Gastroesophageal sphincter (tissue), 4 donors: ENCODE measurements around the gene COL11A2. TPM values are rescaled to one million over a fixed set of nuclear protein-coding genes. Genes with fewer than 3 reads are reported as not detected.
A peak's percentile ranks its signal among the peaks of the same experiment; 100 is the strongest.

ENCODE experiments used
- ATAC-seq: fragments of 150-250 bp; one replicate; pipeline ENCODE4 v1.9.1; 2016; ENCODE audit warnings: mild to moderate bottlenecking, moderate library complexity
- H3K27ac ChIP-seq, 4 donors: fragments of 200-600 bp; sonication (generic) in 3 of 4; 1 replicate in 3 of 4; 2 replicates in 1 of 4; pipeline ENCODE4 v1.5.1; 2016 to 2019
- H3K27me3 ChIP-seq: fragments of 200-600 bp; sonication (generic); one replicate; pipeline ENCODE4 v1.5.1; 2019
- H3K36me3 ChIP-seq, 2 donors: fragments of 200-600 bp; sonication (generic); one replicate each; pipeline ENCODE4 v1.5.1; 2019; ENCODE audit warnings: control low read depth in 1 of 2
- H3K4me1 ChIP-seq, 3 donors: fragments of 200-600 bp; sonication (generic); 1 replicate in 2 of 3; 2 replicates in 1 of 3; pipeline ENCODE4 v1.5.1; 2016 to 2019; ENCODE audit warnings: control low read depth in 2 of 3
- H3K4me3 ChIP-seq, 2 donors: fragments of 200-600 bp; sonication (generic); one replicate each; pipeline ENCODE4 v1.5.1; 2019; ENCODE audit warnings: mild to moderate bottlenecking in 1 of 2, moderate library complexity in 1 of 2
- H3K9me3 ChIP-seq, 3 donors: fragments of 200-600 bp; sonication (generic); one replicate each; pipeline ENCODE4 v1.5.1; 2017 to 2019; ENCODE audit warnings: control low read depth in 2 of 3
- EP300 ChIP-seq: sonication (generic); formaldehyde crosslinking; IDR thresholded peaks from one replicate; pipeline ENCODE4 v1.6.1; 2017; ENCODE audit warnings: antibody characterized with exemption, mild to moderate bottlenecking
- POLR2A ChIP-seq, 2 donors: fragments of 450-650 bp; IDR thresholded peaks; one replicate each; pipeline ENCODE4 v1.6.1; 2017; ENCODE audit warnings: antibody characterized with exemption in 2 of 2, mild to moderate bottlenecking in 2 of 2, moderate library complexity in 1 of 2
- POLR2AphosphoS5 ChIP-seq: sonication (generic); formaldehyde crosslinking; IDR thresholded peaks from one replicate; pipeline ENCODE4 v1.6.1; 2017; ENCODE audit warnings: antibody characterized with exemption
- WGBS, 2 donors: methylation state at CpG; one replicate each; pipeline ENCODE4 v1.1.5; 2018; ENCODE audit warnings: low coverage in 1 of 2; 5-methylcytosine and 5-hydroxymethylcytosine counted together
- total RNA-seq, 4 donors: library from RNA; depleted of rRNA; stranded (reverse); fragments of >200 nt; gene quantifications; one replicate each; pipeline ENCODE4 v1.1.0, GENCODE V29; 2016
- TF ChIP-seq, protein P1 (sequence below), 4 experiments: fragments of 200-600 bp in 2 of 4; fragments of 450-650 bp in 2 of 4; sonication (generic) in 1 of 4; IDR thresholded peaks; one replicate each; pipeline ENCODE4 v1.5.1; 2017 to 2019; ENCODE audit warnings: antibody characterized with exemption in 4 of 4, mild to moderate bottlenecking in 2 of 4, moderate library complexity in 2 of 4

COL11A2 gene
- total RNA-seq, 4 donors from 2014 or later: 0.35 to 1.4 (median 0.45) TPM

DNA sequence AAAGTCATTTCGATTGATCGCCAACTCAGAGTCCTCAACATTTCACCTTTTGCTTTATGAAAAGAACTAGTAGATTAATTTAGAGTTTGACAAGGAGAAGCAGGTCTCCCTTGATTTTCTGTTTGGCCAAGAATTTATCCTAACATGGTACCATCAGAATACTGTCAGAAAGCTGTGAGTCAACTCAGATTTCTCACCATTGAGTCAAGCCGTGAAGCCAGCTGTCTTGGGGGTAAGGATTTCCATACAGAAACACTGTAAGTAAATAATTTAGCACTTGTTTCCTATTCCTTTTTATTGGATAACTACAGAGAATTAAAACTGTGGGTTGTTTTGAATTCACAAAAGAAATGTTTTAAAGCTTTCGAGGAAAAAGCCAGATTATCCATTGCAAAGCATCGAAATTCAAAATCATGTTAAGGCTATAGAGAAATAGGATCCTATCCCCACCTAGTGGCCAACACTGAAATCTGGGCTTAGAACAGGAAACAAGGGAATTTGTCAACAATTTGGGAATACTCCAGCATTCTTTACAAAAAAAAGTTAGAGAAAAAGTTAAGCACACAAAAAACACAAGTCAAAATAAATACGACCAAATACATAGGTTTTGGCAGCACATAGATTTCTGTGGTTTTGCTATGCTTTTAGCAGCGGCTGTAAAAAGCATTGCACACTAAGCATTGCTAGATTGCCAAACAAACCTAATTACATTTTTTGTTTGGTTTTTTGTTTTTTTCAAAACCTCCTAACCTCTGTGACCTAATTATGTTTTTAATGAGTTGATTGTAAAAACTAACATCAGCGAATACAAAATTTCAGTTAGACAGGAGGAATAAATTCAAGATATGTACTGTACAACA is 44.2 kb downstream of the COL11A2 start:
- peaks cover 59% of the 10 kb centered on the region for H3K27me3 ChIP-seq
- no peaks in the 10 kb centered on the region for H3K4me1 ChIP-seq
- no peak for TF ChIP-seq POLR2AphosphoS5
- TF ChIP-seq, protein P1, sequence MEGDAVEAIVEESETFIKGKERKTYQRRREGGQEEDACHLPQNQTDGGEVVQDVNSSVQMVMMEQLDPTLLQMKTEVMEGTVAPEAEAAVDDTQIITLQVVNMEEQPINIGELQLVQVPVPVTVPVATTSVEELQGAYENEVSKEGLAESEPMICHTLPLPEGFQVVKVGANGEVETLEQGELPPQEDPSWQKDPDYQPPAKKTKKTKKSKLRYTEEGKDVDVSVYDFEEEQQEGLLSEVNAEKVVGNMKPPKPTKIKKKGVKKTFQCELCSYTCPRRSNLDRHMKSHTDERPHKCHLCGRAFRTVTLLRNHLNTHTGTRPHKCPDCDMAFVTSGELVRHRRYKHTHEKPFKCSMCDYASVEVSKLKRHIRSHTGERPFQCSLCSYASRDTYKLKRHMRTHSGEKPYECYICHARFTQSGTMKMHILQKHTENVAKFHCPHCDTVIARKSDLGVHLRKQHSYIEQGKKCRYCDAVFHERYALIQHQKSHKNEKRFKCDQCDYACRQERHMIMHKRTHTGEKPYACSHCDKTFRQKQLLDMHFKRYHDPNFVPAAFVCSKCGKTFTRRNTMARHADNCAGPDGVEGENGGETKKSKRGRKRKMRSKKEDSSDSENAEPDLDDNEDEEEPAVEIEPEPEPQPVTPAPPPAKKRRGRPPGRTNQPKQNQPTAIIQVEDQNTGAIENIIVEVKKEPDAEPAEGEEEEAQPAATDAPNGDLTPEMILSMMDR (IDR thresholded peaks at IDR 0.05): peak; percentile 72 to 83 (median 76)
- WGBS, 2 donors: 37 to 51% methylated on average over 8 of the region's 8 CpGs
- no peaks in the 10 kb centered on the region for H3K36me3 ChIP-seq
- no peak overlapping the region for H3K27ac ChIP-seq
- ATAC-seq: no peak
- H3K4me3 ChIP-seq: no peak overlapping the region
- peaks cover 0 to 16% (median 0%) of the 10 kb centered on the region in 3 donors for H3K9me3 ChIP-seq

DNA sequence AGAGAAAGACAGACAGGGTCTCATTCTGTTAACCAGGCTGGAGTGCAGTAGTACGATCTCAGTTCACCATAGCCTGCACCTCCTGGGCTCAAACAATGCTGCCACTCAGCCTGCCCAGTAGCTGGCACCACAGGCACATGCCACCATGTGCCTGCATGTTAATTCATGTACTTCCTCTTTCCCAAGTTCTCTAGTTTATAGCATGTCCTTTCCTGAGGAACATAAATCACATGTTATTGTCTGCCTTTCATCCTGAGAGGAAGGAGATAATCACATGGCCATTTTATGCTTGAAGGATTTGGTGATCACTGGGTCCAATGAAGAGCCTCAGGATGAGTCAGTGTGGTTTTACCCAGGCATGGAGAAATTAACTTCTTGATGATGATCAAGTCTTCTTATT is 47.9 kb downstream of the COL11A2 start:
- no peaks in the 10 kb centered on the region for H3K4me1 ChIP-seq
- H3K27ac ChIP-seq: no peak overlapping the region
- TF ChIP-seq EP300: no peak
- no peak for TF ChIP-seq POLR2A (IDR thresholded peaks at IDR 0.05)
- TF ChIP-seq, protein P1 (IDR thresholded peaks at IDR 0.05): no peak
- H3K27me3 ChIP-seq: peaks cover 44% of the 10 kb centered on the region
- no peak overlapping the region for H3K4me3 ChIP-seq
- ATAC-seq: peak; percentile 36
- no peaks in the 10 kb centered on the region for H3K9me3 ChIP-seq
- no peaks in the 10 kb centered on the region for H3K36me3 ChIP-seq
- WGBS, 2 donors: 58% methylated on average over 1 of the region's 1 CpG; no CpG with 5 or more reads in 1 of the 2 donors

DNA sequence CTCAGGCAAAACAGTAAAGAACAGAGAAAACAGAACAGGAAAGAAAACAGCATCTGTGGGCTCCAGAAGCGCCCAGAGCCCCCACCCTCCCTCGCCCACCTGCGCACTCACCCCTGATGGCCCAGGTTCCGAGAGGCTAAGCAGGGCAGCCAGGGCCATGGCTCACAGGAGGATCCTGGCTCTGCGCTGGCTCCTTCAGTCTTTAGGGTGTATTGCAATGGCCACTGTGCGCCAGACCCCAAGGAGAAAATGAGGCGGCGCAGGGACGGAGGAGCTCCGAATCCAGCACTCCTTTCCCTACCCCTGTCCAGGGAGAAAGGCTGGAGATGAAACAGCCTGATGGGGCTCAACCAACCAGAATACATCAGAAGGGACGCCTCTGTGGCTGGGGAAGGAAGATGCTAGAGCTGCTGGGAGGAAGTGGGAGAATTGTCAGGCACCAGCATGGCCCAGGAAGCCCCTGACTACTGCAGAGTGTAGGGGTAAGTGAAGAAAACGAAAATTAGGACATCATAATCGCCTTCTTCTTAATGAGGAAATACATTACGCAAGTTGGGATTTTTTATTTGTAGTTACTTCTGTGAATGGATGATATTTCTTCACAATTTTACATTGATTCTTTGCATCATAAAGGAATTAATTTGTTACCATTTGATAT is 49.0 kb downstream of the COL11A2 start:
- ATAC-seq: no peak
- TF ChIP-seq, protein P1 (IDR thresholded peaks at IDR 0.05): no peak
- no peak for TF ChIP-seq EP300
- no peak for TF ChIP-seq POLR2AphosphoS5
- TF ChIP-seq POLR2A (IDR thresholded peaks at IDR 0.05): no peak
- no peaks in the 10 kb centered on the region for H3K36me3 ChIP-seq
- WGBS, 2 donors: 51 to 53% methylated on average over 3 to 10 of the region's 14 CpGs
- no peaks in the 10 kb centered on the region for H3K4me1 ChIP-seq
- no peak overlapping the region for H3K4me3 ChIP-seq
- no peaks in the 10 kb centered on the region for H3K9me3 ChIP-seq
- H3K27ac ChIP-seq: no peak overlapping the region
- H3K27me3 ChIP-seq: peaks cover 42% of the 10 kb centered on the region

DNA sequence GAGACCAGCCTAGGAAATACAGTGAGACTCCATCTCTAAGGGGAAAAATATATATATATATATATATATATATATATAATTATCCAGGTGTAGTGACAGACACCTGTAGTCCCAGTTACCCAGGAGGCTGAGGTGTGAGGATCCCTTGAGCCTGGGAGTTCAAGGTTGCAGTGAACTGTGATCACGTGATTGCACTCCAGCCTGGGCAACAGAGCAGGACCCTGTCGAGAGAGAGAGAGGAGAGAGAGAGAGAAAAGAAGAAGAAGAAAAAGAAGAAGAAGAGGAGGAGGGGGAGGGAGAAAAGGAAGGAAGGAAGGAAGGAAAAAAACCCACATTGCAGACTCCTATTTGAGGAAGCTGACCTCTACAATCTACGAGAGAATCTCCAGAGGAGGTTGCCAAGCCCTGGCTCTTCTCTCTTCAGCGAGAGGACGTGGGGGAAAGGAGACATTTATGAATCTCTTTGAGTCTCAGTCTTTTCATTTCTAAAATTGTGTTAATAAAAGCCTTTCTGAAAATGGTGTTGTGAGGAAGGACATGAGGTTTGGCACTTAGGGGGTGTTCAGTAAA is 49.7 kb downstream of the COL11A2 start:
- Histone ChIP-seq H3K27me3 (peaks cover 47% of the 10 kb centered on the region), H3K4me1 (no peaks in the 10 kb centered on the region), H3K9me3 (no peaks in the 10 kb centered on the region), H3K4me3 (no peak overlapping the region), H3K36me3 (no peaks in the 10 kb centered on the region), H3K27ac (no peak overlapping the region)
- ATAC-seq: no peak
- 51 to 63% methylated on average over 3 to 5 of the region's 5 CpGs for WGBS, 2 donors
- TF ChIP-seq EP300 (no peak), POLR2A (IDR thresholded peaks at IDR 0.05) (no peak), POLR2AphosphoS5 (no peak)
- TF ChIP-seq, protein P1 (IDR thresholded peaks at IDR 0.05): no peak
